Activated T-cell treated with anti-CD3 and anti-CD28 coated beads for 24 hours (primary cell): ENCODE measurements around the gene MBP.

Source experiments
- DNase-seq: peaks from one replicate; pipeline ENCODE4 v3.0.0-alpha.2; 2020; ENCODE audit warnings: low read depth

Gene MBP

DNA sequence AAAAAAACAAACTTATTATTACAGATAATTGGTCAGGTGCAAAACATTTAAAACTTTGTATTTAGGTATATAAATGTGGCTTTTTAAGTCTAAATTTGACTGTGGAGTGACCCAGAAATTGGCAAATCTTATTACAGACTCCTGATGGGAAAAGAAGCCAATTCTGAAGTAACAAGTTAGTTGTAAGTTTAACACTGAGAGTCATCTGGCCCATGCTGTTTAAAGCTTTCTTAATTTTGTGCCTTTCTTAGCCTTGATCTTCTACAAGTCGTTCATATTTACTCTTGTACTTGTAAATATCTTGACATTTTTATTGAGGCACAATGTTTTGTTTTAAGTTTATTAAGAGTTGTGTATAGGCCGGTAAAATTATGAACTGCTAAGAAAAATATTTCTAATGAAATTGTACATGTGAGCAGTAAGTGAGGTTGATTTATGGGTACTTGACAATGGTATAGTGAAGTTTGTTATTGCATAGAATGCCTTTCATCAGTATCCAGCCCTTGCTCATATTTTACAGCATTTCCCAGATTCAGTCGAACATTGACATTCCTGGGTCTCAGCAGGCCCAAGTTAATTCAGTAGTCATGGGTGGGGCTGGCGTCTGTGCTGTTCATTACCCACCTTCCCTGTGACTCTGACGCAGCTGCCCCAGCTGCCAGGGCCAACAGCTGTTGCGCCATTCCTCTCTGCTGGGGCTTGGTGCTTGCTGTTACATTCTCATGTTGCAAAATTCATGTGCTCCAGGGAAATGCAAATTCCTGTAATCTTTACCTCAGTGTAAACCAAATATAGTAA lies 188.8 kb downstream of the MBP start:
- no peak for DNase-seq

DNA sequence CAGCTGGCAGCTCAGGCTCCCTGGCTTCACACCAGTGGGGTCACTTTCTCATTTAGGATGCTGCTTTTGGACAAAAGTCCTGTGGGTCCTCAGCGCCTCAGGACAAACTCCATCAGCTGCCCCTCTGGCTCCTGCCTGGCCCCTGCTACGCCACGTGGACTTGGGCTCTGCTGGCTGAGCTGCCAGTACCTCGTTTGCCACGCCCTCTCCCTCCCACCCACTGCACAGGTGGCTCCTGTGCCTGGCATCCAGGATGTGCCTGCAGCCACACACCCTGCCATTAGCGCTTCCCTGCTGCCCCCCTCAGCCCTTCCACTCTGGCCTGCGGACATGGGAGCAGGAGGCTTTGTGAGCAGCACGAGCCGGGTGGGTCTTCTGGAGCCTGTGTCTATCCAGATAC lies 191.3 kb downstream of the MBP start:
- DNase-seq = no peak

DNA sequence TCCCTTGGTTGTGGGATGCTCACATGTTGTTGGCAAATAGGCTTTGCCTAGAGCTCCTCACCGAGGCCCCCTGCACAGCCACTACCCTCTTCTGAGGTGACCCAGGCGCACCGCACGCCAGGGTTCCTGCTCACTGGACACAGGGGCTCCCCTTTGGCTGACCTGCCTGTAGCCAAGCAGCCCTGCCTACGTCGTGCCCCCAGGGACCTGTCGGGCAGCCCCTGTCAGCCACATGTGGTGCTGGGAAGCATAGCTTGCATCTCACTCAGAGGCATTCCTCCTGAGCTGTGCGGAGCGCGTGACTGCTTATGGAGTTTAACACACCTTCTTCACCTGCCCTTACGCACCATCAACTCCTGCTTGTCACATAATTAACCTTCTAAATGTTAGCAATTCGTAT lies 194.0 kb downstream of the MBP start:
- no peak for DNase-seq

DNA sequence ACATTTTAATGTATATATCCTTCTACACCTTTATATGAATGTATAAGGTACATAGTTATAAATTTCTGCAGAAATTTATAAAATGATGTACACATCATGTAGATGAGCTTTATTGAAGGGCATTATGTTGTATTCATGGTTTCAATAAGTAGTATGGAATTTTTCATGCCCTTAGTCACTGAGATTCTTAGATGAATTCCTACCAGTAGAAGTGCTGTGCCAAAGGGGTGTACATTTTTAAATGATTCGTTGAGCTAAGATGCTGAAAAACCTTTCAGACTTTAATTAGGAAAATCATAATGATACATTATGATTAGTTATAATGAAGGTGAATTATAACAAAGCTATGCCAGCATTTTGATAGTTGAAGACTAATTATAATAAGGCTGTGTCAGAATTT lies 195.0 kb downstream of the MBP start:
- DNase-seq = no peak

DNA sequence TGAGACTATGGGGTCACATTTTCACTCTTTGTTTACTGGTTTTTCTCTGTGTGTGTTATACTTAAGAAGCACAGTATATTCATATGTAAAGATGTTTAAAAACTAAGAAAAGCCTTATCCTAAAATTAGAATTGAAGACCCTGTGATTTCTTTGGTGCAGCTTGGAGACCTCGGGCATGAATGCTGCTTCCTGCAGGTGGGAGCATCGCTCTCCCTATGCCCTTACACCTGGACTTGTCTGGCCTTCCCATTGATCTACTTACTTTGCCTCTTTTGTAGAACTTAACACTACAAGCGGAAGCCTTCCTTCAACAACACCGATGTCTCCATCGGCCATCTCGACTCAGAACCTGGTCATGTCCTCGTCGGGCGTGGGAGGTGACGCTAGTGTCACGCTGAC lies 195.7 kb downstream of the MBP start:
- DNase-seq = no peak

DNA sequence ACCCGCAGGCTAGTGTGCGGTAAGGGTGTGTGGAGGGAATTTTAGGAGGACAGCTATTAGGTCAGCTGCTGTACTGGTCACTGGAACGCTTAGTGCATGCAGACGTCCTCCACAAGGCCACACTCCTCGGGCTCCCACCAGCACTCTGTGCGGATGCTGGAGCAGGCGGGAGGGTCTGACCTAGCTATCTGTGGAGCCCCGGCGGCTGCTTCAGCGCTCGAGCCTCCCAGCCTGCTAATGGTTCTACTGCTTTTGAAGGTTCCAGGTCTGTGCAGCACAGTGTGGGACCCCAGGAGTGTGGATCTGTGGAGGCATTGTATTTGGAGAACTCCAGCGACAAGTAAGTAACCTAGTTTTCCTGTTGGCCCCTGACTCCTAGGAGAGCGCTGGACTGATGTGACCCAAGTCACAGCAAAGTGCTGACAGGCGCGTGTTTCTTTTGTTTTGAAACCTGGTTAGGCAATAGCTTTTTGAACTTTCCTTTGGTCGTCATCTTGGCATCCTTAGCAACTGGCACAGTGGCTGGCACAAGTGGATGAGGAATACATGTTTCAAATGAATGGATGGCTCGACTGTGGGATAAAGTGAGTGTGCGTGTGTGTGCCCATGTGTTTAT lies 196.8 kb downstream of the MBP start:
- DNase-seq = no peak

DNA sequence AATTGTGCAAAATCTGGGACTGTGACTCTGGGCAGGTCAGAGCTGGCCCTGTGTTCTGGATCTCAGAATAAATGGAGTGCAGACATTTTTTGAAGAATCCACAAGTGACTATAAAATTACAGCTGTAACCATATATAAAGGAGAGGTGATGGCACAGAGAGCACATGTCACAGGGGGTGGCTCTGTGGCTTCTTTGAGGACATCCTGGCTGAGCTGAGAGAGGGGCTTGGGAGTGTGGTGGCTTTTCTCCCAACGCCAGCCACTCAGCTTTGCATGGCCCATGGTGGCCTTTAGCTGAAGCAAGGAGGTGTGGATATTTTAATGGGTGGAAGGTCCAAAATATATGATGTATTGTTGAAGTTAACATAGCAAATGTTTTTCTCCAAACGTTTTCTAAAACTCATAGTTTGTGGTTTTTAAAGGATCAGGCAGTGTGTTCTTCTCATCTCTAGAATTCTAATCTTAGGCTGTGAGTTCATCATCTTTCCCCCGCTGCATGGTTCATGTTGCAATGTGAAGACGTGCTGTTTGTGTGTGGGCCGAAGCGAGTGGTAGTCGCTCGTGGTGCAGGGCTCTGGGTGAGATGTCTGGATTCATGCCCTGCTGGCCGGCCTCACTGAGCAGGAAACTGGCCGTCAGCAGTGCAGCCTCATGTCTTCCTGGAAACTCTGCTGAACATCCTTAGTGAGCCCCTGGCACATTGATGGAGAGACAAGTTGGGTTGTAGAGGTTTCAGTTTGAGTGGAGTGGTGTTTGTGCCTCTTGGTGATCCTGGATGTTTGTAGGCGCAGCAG lies 200.4 kb downstream of the MBP start:
- DNase-seq = no peak

DNA sequence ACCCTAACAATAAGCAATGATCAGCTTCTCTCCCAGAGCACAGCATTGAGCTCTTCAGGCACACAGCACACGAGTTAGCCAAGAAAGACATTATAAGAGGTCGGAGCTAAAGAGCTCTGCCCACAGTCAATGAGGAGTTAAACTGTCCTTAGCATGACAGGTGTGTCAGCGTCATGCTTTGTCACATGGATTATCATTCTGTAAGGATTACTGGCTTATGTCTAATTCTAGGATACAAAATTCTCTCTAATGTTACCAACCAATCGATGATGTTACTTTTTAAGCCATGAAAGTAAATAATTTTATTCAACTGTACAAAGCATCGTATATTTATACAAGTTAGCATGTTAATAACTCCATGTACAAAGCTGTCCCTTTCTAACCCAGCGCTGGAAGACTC lies 201.4 kb downstream of the MBP start:
- DNase-seq = no peak
